HEK293 (cell line): ENCODE measurements around the gene NSMCE4A.

Experiments
- CTCF ChIA-PET: fragments of 350-600 bp; formaldehyde crosslinking; extraction: SDS; loops from one replicate; lab custom pipeline; 2021; ENCODE audit warnings: antibody characterized with exemption; lab: Yijun Ruan, JAX
- POLR2A ChIA-PET: fragments of 300-600 bp; formaldehyde crosslinking; extraction: SDS; loops from one replicate; lab custom pipeline; 2020; ENCODE audit warnings: antibody characterized with exemption, inconsistent platforms; lab: Yijun Ruan, JAX
- H3K27ac ChIP-seq: fragments of 200-500 bp; sonication (Bioruptor generic); 2 replicates; pipeline ENCODE4 v1.5.1; 2014; ENCODE audit warnings: low read depth, low read length, control low read depth, inconsistent platforms; ENCODE audit errors: extremely low read depth
- H3K36me3 ChIP-seq, 2 experiments: fragments of 200-500 bp in 1 of 2; sonication (Bioruptor generic) in 1 of 2; 1 replicate in 1 of 2; 2 replicates in 1 of 2; pipeline ENCODE4 v1.5.1; 2014 to 2017; ENCODE audit warnings: inconsistent platforms in 2 of 2, low read length in 2 of 2; ENCODE audit not compliant: control insufficient read depth in 2 of 2, insufficient read depth in 1 of 2
- H3K4me1 ChIP-seq: fragments of 200-500 bp; sonication (Bioruptor generic); 2 replicates; pipeline ENCODE4 v1.5.1; 2014; ENCODE audit warnings: mild to moderate bottlenecking, low read length, inconsistent platforms; ENCODE audit not compliant: control insufficient read depth, insufficient read depth
- H3K4me3 ChIP-seq: 2 replicates; pipeline ENCODE4 v1.5.1; 2011; ENCODE audit warnings: low read depth, mild to moderate bottlenecking, control low read depth, low read length, moderate library complexity
- H3K9me3 ChIP-seq: fragments of 200-500 bp; sonication (Bioruptor generic); 2 replicates; pipeline ENCODE4 v1.5.1; 2014; ENCODE audit warnings: low read depth, low read length, inconsistent platforms; ENCODE audit not compliant: control insufficient read depth, insufficient read depth
- KLF16 ChIP-seq: fragments of 450-650 bp; formaldehyde crosslinking; IDR thresholded peaks from 2 replicates; pipeline ENCODE4 v1.5.1; 2017; ENCODE audit warnings: missing biosample characterization, missing genetic modification characterization
- KLF8 ChIP-seq: fragments of 450-650 bp; formaldehyde crosslinking; IDR thresholded peaks from 2 replicates; pipeline ENCODE4 v1.5.1; 2016; ENCODE audit warnings: missing biosample characterization, missing genetic modification characterization
- MZF1 ChIP-seq: fragments of 450-650 bp; formaldehyde crosslinking; IDR thresholded peaks from 2 replicates; pipeline ENCODE4 v1.5.1; 2017; ENCODE audit warnings: missing biosample characterization, missing genetic modification characterization, borderline replicate concordance
- SALL2 ChIP-seq: fragments of 450-650 bp; formaldehyde crosslinking; IDR thresholded peaks from 2 replicates; pipeline ENCODE4 v1.5.0; 2017; ENCODE audit warnings: missing biosample characterization, mild to moderate bottlenecking, missing genetic modification characterization, borderline replicate concordance
- TRIM28 ChIP-seq: IDR thresholded peaks from 2 replicates; pipeline ENCODE4 v1.6.1; 2011; ENCODE audit warnings: low read length, control low read depth, borderline replicate concordance
- WT1 ChIP-seq: fragments of 450-650 bp; formaldehyde crosslinking; IDR thresholded peaks from 2 replicates; pipeline ENCODE4 v1.5.1; 2016; ENCODE audit warnings: missing biosample characterization, missing genetic modification characterization
- ZNF114 ChIP-seq: fragments of 450-650 bp; formaldehyde crosslinking; IDR thresholded peaks from 2 replicates; pipeline ENCODE4 v1.5.0; 2017; ENCODE audit warnings: missing biosample characterization, missing genetic modification characterization
- ZNF140 ChIP-seq: fragments of 450-650 bp; formaldehyde crosslinking; IDR thresholded peaks from 2 replicates; pipeline ENCODE4 v1.5.1; 2016; ENCODE audit warnings: missing biosample characterization, missing genetic modification characterization
- ZNF18 ChIP-seq: fragments of 450-650 bp; formaldehyde crosslinking; IDR thresholded peaks from 2 replicates; pipeline ENCODE4 v1.5.1; 2016; ENCODE audit warnings: missing biosample characterization, missing genetic modification characterization
- ZNF2 ChIP-seq: fragments of 450-650 bp; formaldehyde crosslinking; IDR thresholded peaks from 2 replicates; pipeline ENCODE4 v1.5.1; 2016; ENCODE audit warnings: missing biosample characterization, missing genetic modification characterization
- ZNF354C ChIP-seq: fragments of 450-650 bp; formaldehyde crosslinking; IDR thresholded peaks from 2 replicates; pipeline ENCODE4 v1.5.1; 2016; ENCODE audit warnings: missing biosample characterization, missing genetic modification characterization, low read depth, borderline replicate concordance
- ZNF449 ChIP-seq: fragments of 450-650 bp; formaldehyde crosslinking; IDR thresholded peaks from 2 replicates; pipeline ENCODE4 v1.5.1; 2017; ENCODE audit warnings: missing biosample characterization, mild to moderate bottlenecking, missing genetic modification characterization, moderate library complexity
- ZNF571 ChIP-seq: fragments of 450-650 bp; formaldehyde crosslinking; IDR thresholded peaks from 2 replicates; pipeline ENCODE4 v1.5.0; 2017; ENCODE audit warnings: missing biosample characterization, missing genetic modification characterization
- ZNF624 ChIP-seq: fragments of 450-650 bp; formaldehyde crosslinking; IDR thresholded peaks from 2 replicates; pipeline ENCODE4 v1.5.1; 2017; ENCODE audit warnings: missing biosample characterization, missing genetic modification characterization
- ZNF658 ChIP-seq: fragments of 450-650 bp; formaldehyde crosslinking; IDR thresholded peaks from 2 replicates; pipeline ENCODE4; 2016; ENCODE audit warnings: missing biosample characterization, missing genetic modification characterization
- ZNF677 ChIP-seq: fragments of 450-650 bp; IDR thresholded peaks from 2 replicates; pipeline ENCODE4 v1.5.0; 2018; ENCODE audit warnings: missing biosample characterization, mild to moderate bottlenecking, missing genetic modification characterization, moderate library complexity
- ZNF776 ChIP-seq: fragments of 450-650 bp; formaldehyde crosslinking; IDR thresholded peaks from 2 replicates; pipeline ENCODE4 v1.5.0; 2017; ENCODE audit warnings: missing biosample characterization, missing genetic modification characterization, borderline replicate concordance
- ZNF791 ChIP-seq: fragments of 450-650 bp; formaldehyde crosslinking; IDR thresholded peaks from 2 replicates; pipeline ENCODE4 v1.5.1; 2016; ENCODE audit warnings: missing biosample characterization, missing genetic modification characterization
- ZSCAN16 ChIP-seq: fragments of 450-650 bp; formaldehyde crosslinking; IDR thresholded peaks from 2 replicates; pipeline ENCODE4 v1.5.1; 2016; ENCODE audit warnings: missing biosample characterization, missing genetic modification characterization
- ZSCAN30 ChIP-seq: fragments of 450-650 bp; IDR thresholded peaks from 2 replicates; pipeline ENCODE4 v1.5.1; 2018; ENCODE audit warnings: missing biosample characterization, mild to moderate bottlenecking, missing genetic modification characterization, moderate library complexity
- TF ChIP-seq, protein P1 (sequence below): fragments of 450-650 bp; formaldehyde crosslinking; IDR thresholded peaks from 2 replicates; pipeline ENCODE4 v1.5.1; 2016; ENCODE audit warnings: missing biosample characterization, missing genetic modification characterization
- TF ChIP-seq, protein P2 (sequence below): fragments of 450-650 bp; formaldehyde crosslinking; IDR thresholded peaks from 2 replicates; pipeline ENCODE4 v1.5.1; 2016; ENCODE audit warnings: missing biosample characterization, missing genetic modification characterization
- TF ChIP-seq, protein P3 (sequence below): fragments of 450-650 bp; formaldehyde crosslinking; IDR thresholded peaks from 2 replicates; pipeline ENCODE4 v1.5.1; 2017; ENCODE audit warnings: missing biosample characterization, missing genetic modification characterization

The NSMCE4A gene

DNA sequence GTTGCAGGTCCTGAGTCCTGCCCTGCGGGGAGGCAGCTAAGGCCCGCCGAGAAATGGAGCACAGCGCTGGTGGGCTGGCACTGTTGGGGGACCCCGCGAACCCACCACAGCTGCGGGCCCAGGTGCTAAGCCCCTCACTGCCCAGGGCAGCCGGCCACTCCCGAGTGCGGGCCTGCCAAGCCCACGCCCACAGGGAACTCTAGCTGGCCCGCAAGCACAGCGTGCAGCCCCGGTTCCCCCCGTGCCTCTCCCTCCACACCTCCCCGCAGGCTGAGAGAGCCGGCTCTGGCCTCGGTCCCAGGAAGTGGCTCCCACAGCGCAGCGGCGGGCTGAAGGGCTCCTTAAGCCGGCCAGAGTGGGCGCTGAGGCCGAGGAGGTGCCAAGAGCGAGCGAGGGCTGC is 3.5 kb upstream of the NSMCE4A start:
- ChIA-PET POLR2A (no interaction called here), CTCF (no interaction called here)
- Histone ChIP-seq H3K36me3 (no peaks in the 10 kb centered on the region), H3K4me1 (peaks cover 3% of the 10 kb centered on the region), H3K9me3 (no peaks in the 10 kb centered on the region), H3K27ac (no peak overlapping the region), H3K4me3 (no peak overlapping the region)
- TF ChIP-seq ZNF624 (tag by site-specific recombination) (no peak), ZNF18 (tag by site-specific recombination) (no peak), ZNF791 (tag by site-specific recombination) (no peak), ZNF449 (tag by site-specific recombination) (no peak), ZNF677 (tag by site-specific recombination) (no peak), ZNF571 (tag by site-specific recombination) (no peak), KLF8 (no peak)
- TF ChIP-seq, protein P1, sequence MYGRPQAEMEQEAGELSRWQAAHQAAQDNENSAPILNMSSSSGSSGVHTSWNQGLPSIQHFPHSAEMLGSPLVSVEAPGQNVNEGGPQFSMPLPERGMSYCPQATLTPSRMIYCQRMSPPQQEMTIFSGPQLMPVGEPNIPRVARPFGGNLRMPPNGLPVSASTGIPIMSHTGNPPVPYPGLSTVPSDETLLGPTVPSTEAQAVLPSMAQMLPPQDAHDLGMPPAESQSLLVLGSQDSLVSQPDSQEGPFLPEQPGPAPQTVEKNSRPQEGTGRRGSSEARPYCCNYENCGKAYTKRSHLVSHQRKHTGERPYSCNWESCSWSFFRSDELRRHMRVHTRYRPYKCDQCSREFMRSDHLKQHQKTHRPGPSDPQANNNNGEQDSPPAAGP: no peak
- TF ChIP-seq, protein P2, sequence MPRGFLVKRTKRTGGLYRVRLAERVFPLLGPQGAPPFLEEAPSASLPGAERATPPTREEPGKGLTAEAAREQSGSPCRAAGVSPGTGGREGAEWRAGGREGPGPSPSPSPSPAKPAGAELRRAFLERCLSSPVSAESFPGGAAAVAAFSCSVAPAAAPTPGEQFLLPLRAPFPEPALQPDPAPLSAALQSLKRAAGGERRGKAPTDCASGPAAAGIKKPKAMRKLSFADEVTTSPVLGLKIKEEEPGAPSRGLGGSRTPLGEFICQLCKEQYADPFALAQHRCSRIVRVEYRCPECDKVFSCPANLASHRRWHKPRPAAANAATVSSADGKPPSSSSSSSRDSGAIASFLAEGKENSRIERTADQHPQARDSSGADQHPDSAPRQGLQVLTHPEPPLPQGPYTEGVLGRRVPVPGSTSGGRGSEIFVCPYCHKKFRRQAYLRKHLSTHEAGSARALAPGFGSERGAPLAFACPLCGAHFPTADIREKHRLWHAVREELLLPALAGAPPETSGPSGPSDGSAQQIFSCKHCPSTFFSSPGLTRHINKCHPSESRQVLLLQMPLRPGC: no peak

DNA sequence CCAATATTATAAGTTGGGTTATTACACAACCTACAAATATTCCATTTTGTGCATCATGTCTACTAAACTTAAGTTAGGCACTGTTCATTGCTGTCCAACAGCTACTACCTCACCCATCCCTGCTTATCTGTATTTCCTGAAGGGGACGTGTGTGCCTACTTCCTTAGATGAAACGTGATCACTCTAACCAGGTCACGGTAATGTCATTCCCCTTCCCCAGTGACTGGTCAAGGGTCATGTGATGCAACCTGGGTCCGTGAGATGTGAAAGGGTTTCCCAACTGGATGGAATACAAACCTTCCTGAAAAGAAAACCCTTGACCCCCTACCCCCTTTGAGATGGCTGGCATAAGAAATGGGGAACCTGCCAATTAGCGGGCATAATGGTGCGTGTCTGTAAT is 1.6 kb upstream of the NSMCE4A start:
- H3K36me3 ChIP-seq: peaks cover 5 to 14% of the 10 kb centered on the region in 2 experiments
- TF ChIP-seq, protein P3, sequence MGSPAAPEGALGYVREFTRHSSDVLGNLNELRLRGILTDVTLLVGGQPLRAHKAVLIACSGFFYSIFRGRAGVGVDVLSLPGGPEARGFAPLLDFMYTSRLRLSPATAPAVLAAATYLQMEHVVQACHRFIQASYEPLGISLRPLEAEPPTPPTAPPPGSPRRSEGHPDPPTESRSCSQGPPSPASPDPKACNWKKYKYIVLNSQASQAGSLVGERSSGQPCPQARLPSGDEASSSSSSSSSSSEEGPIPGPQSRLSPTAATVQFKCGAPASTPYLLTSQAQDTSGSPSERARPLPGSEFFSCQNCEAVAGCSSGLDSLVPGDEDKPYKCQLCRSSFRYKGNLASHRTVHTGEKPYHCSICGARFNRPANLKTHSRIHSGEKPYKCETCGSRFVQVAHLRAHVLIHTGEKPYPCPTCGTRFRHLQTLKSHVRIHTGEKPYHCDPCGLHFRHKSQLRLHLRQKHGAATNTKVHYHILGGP (tag by site-specific recombination): no peak
- TF ChIP-seq ZNF658 (tag by site-specific recombination) (no peak), ZSCAN30 (no peak), ZNF776 (tag by site-specific recombination) (no peak), KLF8 (no peak), TRIM28 (no peak), ZNF2 (tag by site-specific recombination) (no peak), ZNF677 (tag by site-specific recombination) (no peak), ZNF140 (tag by site-specific recombination) (no peak), WT1 (tag by site-specific recombination) (no peak), KLF16 (tag by site-specific recombination) (no peak), ZNF354C (tag by site-specific recombination) (no peak), ZSCAN16 (tag by site-specific recombination) (no peak), ZNF571 (tag by site-specific recombination) (no peak), ZNF114 (tag by site-specific recombination) (no peak), SALL2 (tag by site-specific recombination) (no peak), MZF1 (tag by site-specific recombination) (no peak)
- TF ChIP-seq, protein P2: no peak
- no peak overlapping the region for H3K27ac ChIP-seq
- H3K9me3 ChIP-seq: no peaks in the 10 kb centered on the region
- no peak overlapping the region for H3K4me3 ChIP-seq
- CTCF ChIA-PET: interaction anchor here (1.1 kb wide), 1 partner anchor 42 kb away, joined by 5 read pairs; no protein-coding TSS in a partner anchor
- POLR2A ChIA-PET: interaction anchor here (0.5 kb wide), 1 partner anchor 15 kb away, joined by 3 read pairs; no protein-coding TSS in a partner anchor
- H3K4me1 ChIP-seq: peaks cover 5% of the 10 kb centered on the region
